GM19455 (cell line): ENCODE data around the gene ROBO1.
"Not testable (repeated sequence)": the region's sequence is repeated elsewhere in the genome, so short reads cannot be mapped to it uniquely, and the experiment has no call there.

Source experiments
- ATAC-seq: cut with Tn5 transposase; IDR thresholded peaks from one replicate; pipeline ENCODE4 v1.9.1; 2021; ENCODE audit not compliant: unreplicated experiment

The ROBO1 gene

GRCh38 chr3:78762121-78762520 lies 1005.7 kb downstream of the ROBO1 start:
- no peak for ATAC-seq

- ATAC-seq = no peak
These were observed 1006.7 kb downstream of the ROBO1 start for GRCh38 chr3:78761126-78761525.

GRCh38 chr3:78757731-78758130 lies 1010.1 kb downstream of the ROBO1 start:
- no peak for ATAC-seq

- ATAC-seq = no peak
These were observed 1013.6 kb downstream of the ROBO1 start for GRCh38 chr3:78754066-78754743.

GRCh38 chr3:78751266-78751665 lies 1016.5 kb downstream of the ROBO1 start:
- ATAC-seq = no peak

GRCh38 chr3:78750291-78750690 lies 1017.5 kb downstream of the ROBO1 start:
- not testable (repeated sequence) for ATAC-seq

GRCh38 chr3:78749056-78749455 lies 1018.7 kb downstream of the ROBO1 start:
- ATAC-seq = no peak

GRCh38 chr3:78745847-78746246 lies 1022.0 kb downstream of the ROBO1 start:
- no peak for ATAC-seq

GRCh38 chr3:78742491-78742890 lies 1025.3 kb downstream of the ROBO1 start:
- no peak for ATAC-seq

GRCh38 chr3:78742041-78742440 lies 1025.8 kb downstream of the ROBO1 start:
- ATAC-seq = no peak

GRCh38 chr3:78741066-78741645 lies 1026.6 kb downstream of the ROBO1 start:
- ATAC-seq = no peak

- no peak for ATAC-seq
These were observed 1029.0 kb downstream of the ROBO1 start for GRCh38 chr3:78738833-78739232.

- ATAC-seq = no peak
These were observed 1029.8 kb downstream of the ROBO1 start for GRCh38 chr3:78737988-78738387.

GRCh38 chr3:78736863-78737262 lies 1030.9 kb downstream of the ROBO1 start:
- ATAC-seq = no peak

GRCh38 chr3:78734048-78734637 lies 1033.7 kb downstream of the ROBO1 start:
- ATAC-seq = no peak

- no peak for ATAC-seq
These were observed 1034.9 kb downstream of the ROBO1 start for GRCh38 chr3:78732893-78733292.

- ATAC-seq = no peak
These were observed 1035.3 kb downstream of the ROBO1 start for GRCh38 chr3:78732471-78732870.

GRCh38 chr3:78729946-78730345 lies 1037.9 kb downstream of the ROBO1 start:
- ATAC-seq = no peak

GRCh38 chr3:78728406-78729145 lies 1039.2 kb downstream of the ROBO1 start:
- no peak for ATAC-seq

GRCh38 chr3:78726545-78726944 lies 1041.3 kb downstream of the ROBO1 start:
- no peak for ATAC-seq

GRCh38 chr3:78725703-78726246 lies 1042.0 kb downstream of the ROBO1 start:
- no peak for ATAC-seq

GRCh38 chr3:78724859-78725258 lies 1042.9 kb downstream of the ROBO1 start:
- ATAC-seq = no peak
